ENCODE measurements around the gene PFKFB3.
"Not testable (repeated sequence)": the region's sequence is repeated elsewhere in the genome, so short reads cannot be mapped to it uniquely, and the experiment has no call there.

Gene PFKFB3

GRCh38 chr10:6292741-6293151, 90.0 kb downstream of the PFKFB3 start:
- Histone ChIP-seq H3K9me2 (ENCODE audit: low read depth, low read length) (no peaks in the 10 kb centered on the region), H3K4me2 (ENCODE audit: low read length) (no peak overlapping the region), H3K79me2 (ENCODE audit: insufficient read depth, low read length) (no peaks in the 10 kb centered on the region), H3K9me3 (ENCODE audit: low read length) (no peaks in the 10 kb centered on the region), H4K20me1 (ENCODE audit: insufficient read depth, low read length) (no peaks in the 10 kb centered on the region), H3K27me3 (ENCODE audit: insufficient read depth, low read length) (no peaks in the 10 kb centered on the region), H3K9ac (ENCODE audit: low read length) (no peak overlapping the region), H2AFZ (ENCODE audit: low read length) (no peak overlapping the region), H3K36me3 (ENCODE audit: insufficient read depth, low read length) (no peaks in the 10 kb centered on the region), H3F3A (ENCODE audit: insufficient read depth, low read length) (no peaks in the 10 kb centered on the region), H3K4me1 (ENCODE audit: insufficient read depth, low read length, severe bottlenecking) (peaks cover 24% of the 10 kb centered on the region), H3K4me3 (ENCODE audit: low read depth, low read length, poor library complexity, severe bottlenecking) (no peak overlapping the region), H3K27ac (ENCODE audit: low read depth, low read length, poor library complexity, severe bottlenecking) (no peak overlapping the region)
- no peak for TF ChIP-seq CTCF (IDR thresholded peaks at IDR 0.05; ENCODE audit: low read length)
- TF ChIP-seq EZH2 (IDR thresholded peaks at IDR 0.05; ENCODE audit: borderline replicate concordance, low read length) = no peak

GRCh38 chr10:6296425-6296824, 93.7 kb downstream of the PFKFB3 start:
- H3F3A ChIP-seq (ENCODE audit: insufficient read depth, low read length); H3K9me2 ChIP-seq (ENCODE audit: low read depth, low read length); H3K36me3 ChIP-seq (ENCODE audit: insufficient read depth, low read length); H3K27me3 ChIP-seq (ENCODE audit: insufficient read depth, low read length); H3K27ac ChIP-seq (ENCODE audit: low read depth, low read length, poor library complexity, severe bottlenecking); H4K20me1 ChIP-seq (ENCODE audit: insufficient read depth, low read length); H3K4me3 ChIP-seq (ENCODE audit: low read depth, low read length, poor library complexity, severe bottlenecking); H3K4me2 ChIP-seq (ENCODE audit: low read length); H2AFZ ChIP-seq (ENCODE audit: low read length); H3K79me2 ChIP-seq (ENCODE audit: insufficient read depth, low read length); H3K9ac ChIP-seq (ENCODE audit: low read length); H3K9me3 ChIP-seq (ENCODE audit: low read length): not testable (repeated sequence)
- H3K4me1 ChIP-seq (ENCODE audit: insufficient read depth, low read length, severe bottlenecking) = peaks cover 36% of the 10 kb centered on the region

- Histone ChIP-seq H3K27ac (ENCODE audit: low read depth, low read length, poor library complexity, severe bottlenecking) (no peak overlapping the region), H3K4me1 (ENCODE audit: insufficient read depth, low read length, severe bottlenecking) (peaks cover 34% of the 10 kb centered on the region), H3K9me3 (ENCODE audit: low read length) (no peaks in the 10 kb centered on the region), H3K36me3 (ENCODE audit: insufficient read depth, low read length) (no peaks in the 10 kb centered on the region), H3K4me2 (ENCODE audit: low read length) (no peak overlapping the region), H3K9ac (ENCODE audit: low read length) (no peak overlapping the region), H3K4me3 (ENCODE audit: low read depth, low read length, poor library complexity, severe bottlenecking) (no peak overlapping the region), H3F3A (ENCODE audit: insufficient read depth, low read length) (no peaks in the 10 kb centered on the region), H3K9me2 (ENCODE audit: low read depth, low read length) (no peaks in the 10 kb centered on the region), H3K79me2 (ENCODE audit: insufficient read depth, low read length) (no peaks in the 10 kb centered on the region), H3K27me3 (ENCODE audit: insufficient read depth, low read length) (no peaks in the 10 kb centered on the region), H2AFZ (ENCODE audit: low read length) (no peak overlapping the region), H4K20me1 (ENCODE audit: insufficient read depth, low read length) (no peaks in the 10 kb centered on the region)
- TF ChIP-seq EZH2 (IDR thresholded peaks at IDR 0.05; ENCODE audit: borderline replicate concordance, low read length) (no peak), CTCF (IDR thresholded peaks at IDR 0.05; ENCODE audit: low read length) (no peak)
These were observed 94.1 kb downstream of the PFKFB3 start for GRCh38 chr10:6296828-6297251.

GRCh38 chr10:6297522-6297921, 94.8 kb downstream of the PFKFB3 start:
- H2AFZ ChIP-seq (ENCODE audit: low read length) = no peak overlapping the region
- peaks cover 34% of the 10 kb centered on the region for H3K4me1 ChIP-seq (ENCODE audit: insufficient read depth, low read length, severe bottlenecking)
- H3K27ac ChIP-seq (ENCODE audit: low read depth, low read length, poor library complexity, severe bottlenecking) = peak overlapping the region; percentile 37
- no peaks in the 10 kb centered on the region for H3F3A ChIP-seq (ENCODE audit: insufficient read depth, low read length)
- no peaks in the 10 kb centered on the region for H3K9me3 ChIP-seq (ENCODE audit: low read length)
- no peak overlapping the region for H3K9ac ChIP-seq (ENCODE audit: low read length)
- H3K79me2 ChIP-seq (ENCODE audit: insufficient read depth, low read length) = no peaks in the 10 kb centered on the region
- TF ChIP-seq EZH2 (IDR thresholded peaks at IDR 0.05; ENCODE audit: borderline replicate concordance, low read length) (no peak), CTCF (IDR thresholded peaks at IDR 0.05; ENCODE audit: low read length) (no peak)
- H3K36me3 ChIP-seq (ENCODE audit: insufficient read depth, low read length) = no peaks in the 10 kb centered on the region
- no peaks in the 10 kb centered on the region for H3K27me3 ChIP-seq (ENCODE audit: insufficient read depth, low read length)
- H3K4me2 ChIP-seq (ENCODE audit: low read length) = no peak overlapping the region
- H3K9me2 ChIP-seq (ENCODE audit: low read depth, low read length) = no peaks in the 10 kb centered on the region
- no peaks in the 10 kb centered on the region for H4K20me1 ChIP-seq (ENCODE audit: insufficient read depth, low read length)
- no peak overlapping the region for H3K4me3 ChIP-seq (ENCODE audit: low read depth, low read length, poor library complexity, severe bottlenecking)
